ENCODE results near the gene ADGRG1.

DNA sequence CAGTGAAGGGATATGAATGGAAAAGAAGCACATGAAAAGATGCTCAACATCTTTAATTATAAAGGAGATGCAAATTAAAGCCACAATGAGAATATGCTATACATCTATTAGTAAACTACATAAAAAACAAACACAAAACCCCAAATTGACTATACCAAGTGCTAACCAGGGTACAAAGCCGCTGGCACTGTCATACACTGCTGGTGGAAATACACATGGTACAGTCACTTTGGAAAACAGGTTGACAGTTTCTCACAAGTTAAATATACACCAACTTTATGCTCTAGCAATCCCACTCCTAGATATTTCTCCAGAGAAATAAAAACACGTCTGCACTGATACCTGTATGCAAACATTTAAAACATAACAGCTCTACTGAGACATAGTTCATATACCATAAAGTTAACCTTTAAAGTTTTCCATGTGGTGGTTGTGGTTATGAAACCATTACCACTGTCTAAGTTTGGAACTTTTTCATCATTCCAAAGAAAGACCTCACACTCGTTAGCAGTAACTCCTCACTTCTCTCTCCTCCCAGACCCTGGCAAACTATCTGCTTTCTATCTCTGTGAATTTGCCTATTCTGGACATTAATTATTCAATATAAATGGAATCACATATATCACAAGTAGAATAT lies 43.3 kb upstream of the ADGRG1 start:
- TF ChIP-seq, protein P1, sequence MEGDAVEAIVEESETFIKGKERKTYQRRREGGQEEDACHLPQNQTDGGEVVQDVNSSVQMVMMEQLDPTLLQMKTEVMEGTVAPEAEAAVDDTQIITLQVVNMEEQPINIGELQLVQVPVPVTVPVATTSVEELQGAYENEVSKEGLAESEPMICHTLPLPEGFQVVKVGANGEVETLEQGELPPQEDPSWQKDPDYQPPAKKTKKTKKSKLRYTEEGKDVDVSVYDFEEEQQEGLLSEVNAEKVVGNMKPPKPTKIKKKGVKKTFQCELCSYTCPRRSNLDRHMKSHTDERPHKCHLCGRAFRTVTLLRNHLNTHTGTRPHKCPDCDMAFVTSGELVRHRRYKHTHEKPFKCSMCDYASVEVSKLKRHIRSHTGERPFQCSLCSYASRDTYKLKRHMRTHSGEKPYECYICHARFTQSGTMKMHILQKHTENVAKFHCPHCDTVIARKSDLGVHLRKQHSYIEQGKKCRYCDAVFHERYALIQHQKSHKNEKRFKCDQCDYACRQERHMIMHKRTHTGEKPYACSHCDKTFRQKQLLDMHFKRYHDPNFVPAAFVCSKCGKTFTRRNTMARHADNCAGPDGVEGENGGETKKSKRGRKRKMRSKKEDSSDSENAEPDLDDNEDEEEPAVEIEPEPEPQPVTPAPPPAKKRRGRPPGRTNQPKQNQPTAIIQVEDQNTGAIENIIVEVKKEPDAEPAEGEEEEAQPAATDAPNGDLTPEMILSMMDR (IDR thresholded peaks at IDR 0.05) = no peak
- TF ChIP-seq POLR2A (IDR thresholded peaks at IDR 0.05) = no peak

Measured in vagina (tissue), 2 donors.